A549 (cell line): ENCODE results near the gene TMEM14A. TPM values are rescaled to one million over a fixed set of nuclear protein-coding genes. Genes with fewer than 3 reads are reported as not detected.
"Not testable (repeated sequence)": the region's sequence is repeated elsewhere in the genome, so short reads cannot be mapped to it uniquely, and the experiment has no call there.

ENCODE experiments used
- ATAC-seq, 2 experiments: fragments of 200-7000 bp in 1 of 2; fragments of >200 bp in 1 of 2; cut with Nextera tagmentation in 1 of 2; cut with Tn5 transposase in 1 of 2; 3 replicates each; pipeline versions ENCODE4 v1.8.0 to v1.9.1; 2018 to 2020; ENCODE audit warnings: mild to moderate bottlenecking in 1 of 2, moderate library complexity in 1 of 2
- CTCF ChIA-PET: fragments of 300-600 bp; sonication (Branson Sonifier 250); formaldehyde crosslinking; extraction: SDS; loops from one replicate; lab custom pipeline; 2021; ENCODE audit warnings: antibody characterized with exemption, inconsistent platforms; lab: Yijun Ruan, JAX
- POLR2A ChIA-PET: fragments of 350-600 bp; formaldehyde crosslinking; extraction: SDS; loops from one replicate; lab custom pipeline; 2021; ENCODE audit warnings: antibody characterized with exemption, inconsistent platforms; lab: Yijun Ruan, JAX
- DNase-seq, 2 experiments: peaks; one replicate each; pipeline versions ENCODE4 v3.0.0 to v3.0.0-alpha.2; 2011 to 2016; ENCODE audit warnings: low read depth in 1 of 2, low spot score in 1 of 2
- FAIRE-seq: peaks from 2 replicates; lab custom pipeline; 2011; peaks lifted over from hg19 to GRCh38; lab: Jason Lieb, UNC
- H3K27ac ChIP-seq, 2 experiments: fragments of >200 bp; sonication (Bioruptor Twin); formaldehyde crosslinking; 3 replicates each; pipeline ENCODE4 v1.5.1; 2016 to 2017
- H3K4me1 ChIP-seq: fragments of >200 bp; sonication (Bioruptor Twin); formaldehyde crosslinking; 3 replicates; pipeline ENCODE4 v1.6.1; 2016
- H3K4me2 ChIP-seq: fragments of >200 bp; sonication (Bioruptor Twin); formaldehyde crosslinking; 3 replicates; pipeline ENCODE4 v1.6.1; 2016
- H3K4me3 ChIP-seq: fragments of >200 bp; sonication (Bioruptor Twin); formaldehyde crosslinking; 3 replicates; pipeline ENCODE4 v1.5.1; 2016
- H3K9me3 ChIP-seq: fragments of >200 bp; sonication (Bioruptor Twin); formaldehyde crosslinking; 3 replicates; pipeline ENCODE4 v1.6.1; 2016
- CHD2 ChIP-seq: fragments of 150-350 bp; IDR thresholded peaks from 2 replicates; pipeline ENCODE4 v1.6.1; 2014; ENCODE audit warnings: low read length; ENCODE audit not compliant: partially characterized antibody
- CHD4 ChIP-seq: fragments of 200-600 bp; sonication (generic); IDR thresholded peaks from 2 replicates; pipeline ENCODE4 v1.6.1; 2016; ENCODE audit warnings: antibody characterized with exemption, mild to moderate bottlenecking, borderline replicate concordance
- ESRRA ChIP-seq: fragments of 150-350 bp; IDR thresholded peaks from 2 replicates; pipeline ENCODE4 v1.6.1; 2014; ENCODE audit warnings: mild to moderate bottlenecking, low read length, borderline replicate concordance
- FOSB ChIP-seq: fragments of 250-450 bp; sonication (Bioruptor Pico); IDR thresholded peaks from 2 replicates; pipeline ENCODE4 v1.5.0; 2020; ENCODE audit warnings: mild to moderate bottlenecking, moderate library complexity
- HOXB13 ChIP-seq: fragments of 250-450 bp; sonication (Bioruptor Pico); IDR thresholded peaks from 2 replicates; pipeline ENCODE4 v1.5.0; 2020; ENCODE audit warnings: low read depth, mild to moderate bottlenecking, moderate library complexity
- KDM1A ChIP-seq: fragments of 200-600 bp; sonication (generic); IDR thresholded peaks from 2 replicates; pipeline ENCODE4 v1.6.1; 2016; ENCODE audit warnings: low read depth, mild to moderate bottlenecking
- NR3C1 ChIP-seq: fragments of >200 bp; sonication (Bioruptor Twin); formaldehyde crosslinking; IDR thresholded peaks from 3 replicates; pipeline ENCODE4 v1.6.1; 2017
- PHF8 ChIP-seq: fragments of 200-600 bp; sonication (generic); IDR thresholded peaks from 2 replicates; pipeline ENCODE4 v1.6.1; 2016; ENCODE audit warnings: low read depth, mild to moderate bottlenecking, antibody characterized with exemption, moderate library complexity, borderline replicate concordance
- POLR2A ChIP-seq: IDR thresholded peaks from 2 replicates; pipeline ENCODE4 v1.6.1; 2012; ENCODE audit warnings: mild to moderate bottlenecking, low read length
- POLR2AphosphoS2 ChIP-seq: conservative IDR thresholded peaks from 2 replicates; pipeline ENCODE4 v1.6.1; 2012; ENCODE audit warnings: low read length, improper control_type of control experiment, inconsistent platforms
- RCOR1 ChIP-seq: fragments of 150-350 bp; IDR thresholded peaks from 2 replicates; pipeline ENCODE4 v1.6.1; 2014; ENCODE audit warnings: antibody characterized with exemption, low read length, low read depth
- RNF2 ChIP-seq: fragments of 200-600 bp; sonication (generic); IDR thresholded peaks from 2 replicates; pipeline ENCODE4 v1.6.1; 2016; ENCODE audit warnings: low read depth, mild to moderate bottlenecking, antibody characterized with exemption, moderate library complexity, borderline replicate concordance
- TP53 ChIP-seq: fragments of 250-450 bp; sonication (Bioruptor Pico); IDR thresholded peaks from 2 replicates; pipeline ENCODE4 v1.5.0; 2021; ENCODE audit warnings: mild to moderate bottlenecking, moderate library complexity
- ZC3H11A ChIP-seq: fragments of 450-650 bp; IDR thresholded peaks from 2 replicates; pipeline ENCODE4 v1.6.1; 2014; ENCODE audit warnings: antibody characterized with exemption, mild to moderate bottlenecking
- ZFP36 ChIP-seq: fragments of 450-650 bp; IDR thresholded peaks from 2 replicates; pipeline ENCODE4 v1.6.1; 2014; ENCODE audit warnings: borderline replicate concordance; ENCODE audit not compliant: partially characterized antibody
- WGBS: methylation state at CpG from one replicate; pipeline ENCODE4 v1.1.6; 2017; ENCODE audit errors: missing lambda C conversion rate; 5-methylcytosine and 5-hydroxymethylcytosine counted together
- polyA plus RNA-seq, 4 experiments: library from polyadenylated mRNA; depleted of rRNA in 3 of 4; stranded (reverse); fragments of >200 nt; fragmentation: RNase III in 1 of 4; extraction: RNeasy Plus Mini Kit Qiagen cat#74134 plus additional on column Dnase treatment in 1 of 4; gene quantifications; 2 replicates in 3 of 4; 3 replicates in 1 of 4; pipeline ENCODE4 v1.2.3, GENCODE V29; 2011 to 2017
- TF ChIP-seq, protein P1 (sequence below): fragments of 250-450 bp; sonication (Bioruptor Pico); IDR thresholded peaks from 2 replicates; pipeline ENCODE4 v1.5.0; 2020; ENCODE audit warnings: low read depth, mild to moderate bottlenecking, moderate library complexity
- TF ChIP-seq, protein P2 (sequence below): IDR thresholded peaks from 2 replicates; pipeline ENCODE4 v1.6.1; 2012; ENCODE audit warnings: low read depth, borderline replicate concordance
- TF ChIP-seq, protein P3 (sequence below): fragments of 250-450 bp; sonication (Bioruptor Pico); IDR thresholded peaks from 2 replicates; pipeline ENCODE4 v1.5.0; 2021; ENCODE audit warnings: mild to moderate bottlenecking, moderate library complexity, borderline replicate concordance

TMEM14A gene
- polyA plus RNA-seq, 2 of the 4 experiments (the other 2 are of a cell fraction): 53.4 to 63.8 TPM

DNA sequence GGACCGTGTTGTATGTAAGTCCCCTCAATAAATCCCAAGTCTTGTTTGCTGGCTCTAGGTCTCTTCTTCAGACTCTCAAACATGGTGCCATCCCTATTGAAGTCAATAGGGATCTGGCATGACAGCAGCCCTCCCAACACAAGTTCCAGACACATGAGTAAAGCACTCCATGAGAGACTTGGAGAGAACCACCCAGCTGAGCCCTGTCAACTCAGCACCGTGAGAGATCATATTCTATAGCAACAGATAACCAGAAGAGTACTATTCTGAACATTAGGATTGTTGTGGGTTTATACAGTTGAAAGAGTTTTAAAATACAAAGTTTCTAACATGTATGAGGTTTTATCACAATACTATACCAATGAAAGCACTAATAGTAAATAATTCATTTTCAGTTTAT is 23.5 kb downstream of the TMEM14A start:
- no peak for ATAC-seq
- WGBS: 93% methylated on average over 2 of the region's 2 CpGs
- Histone ChIP-seq H3K4me1 (no peaks in the 10 kb centered on the region), H3K4me3 (no peak overlapping the region), H3K27ac (no peak overlapping the region), H3K4me2 (no peak overlapping the region), H3K9me3 (no peaks in the 10 kb centered on the region)
- ChIA-PET CTCF (no interaction called here), POLR2A (no interaction called here)
- no peak for DNase-seq
- TF ChIP-seq, protein P1, sequence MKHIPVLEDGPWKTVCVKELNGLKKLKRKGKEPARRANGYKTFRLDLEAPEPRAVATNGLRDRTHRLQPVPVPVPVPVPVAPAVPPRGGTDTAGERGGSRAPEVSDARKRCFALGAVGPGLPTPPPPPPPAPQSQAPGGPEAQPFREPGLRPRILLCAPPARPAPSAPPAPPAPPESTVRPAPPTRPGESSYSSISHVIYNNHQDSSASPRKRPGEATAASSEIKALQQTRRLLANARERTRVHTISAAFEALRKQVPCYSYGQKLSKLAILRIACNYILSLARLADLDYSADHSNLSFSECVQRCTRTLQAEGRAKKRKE (CRISPR knock-in tag): no peak
- TF ChIP-seq POLR2AphosphoS2 (no peak), POLR2A (no peak), NR3C1 (no peak)
- TF ChIP-seq, protein P2, sequence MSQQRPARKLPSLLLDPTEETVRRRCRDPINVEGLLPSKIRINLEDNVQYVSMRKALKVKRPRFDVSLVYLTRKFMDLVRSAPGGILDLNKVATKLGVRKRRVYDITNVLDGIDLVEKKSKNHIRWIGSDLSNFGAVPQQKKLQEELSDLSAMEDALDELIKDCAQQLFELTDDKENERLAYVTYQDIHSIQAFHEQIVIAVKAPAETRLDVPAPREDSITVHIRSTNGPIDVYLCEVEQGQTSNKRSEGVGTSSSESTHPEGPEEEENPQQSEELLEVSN: no peak
- no peak for FAIRE-seq

DNA sequence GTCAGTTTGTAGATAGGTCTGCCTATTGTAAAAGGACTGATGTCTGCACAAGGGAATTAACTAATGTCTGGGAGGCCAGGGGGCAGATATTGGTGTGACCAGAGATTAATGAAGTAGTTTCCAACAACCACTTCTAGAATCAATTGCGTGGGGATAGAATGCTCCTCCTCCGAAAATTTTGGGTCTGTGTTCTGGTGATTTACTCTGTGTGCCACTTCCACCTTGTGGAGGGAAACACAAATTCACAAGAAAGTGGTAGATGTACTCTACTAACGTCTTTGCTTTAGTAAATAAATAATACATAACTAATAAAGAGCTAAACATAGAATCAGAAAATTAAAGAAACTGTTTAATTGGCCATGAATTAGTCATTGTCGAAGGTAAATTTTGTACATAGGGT is 25.5 kb downstream of the TMEM14A start:
- no peak overlapping the region for H3K4me3 ChIP-seq
- H3K9me3 ChIP-seq: no peaks in the 10 kb centered on the region
- no peak for ATAC-seq
- H3K4me1 ChIP-seq: no peaks in the 10 kb centered on the region
- POLR2A ChIA-PET: no interaction called here
- FAIRE-seq: no peak
- TF ChIP-seq RCOR1: no peak
- TF ChIP-seq, all 56 proteins: peak for 0
- Histone ChIP-seq H3K27ac (no peak overlapping the region), H3K4me2 (no peak overlapping the region)
- 58% methylated on average over 4 of the region's 4 CpGs for WGBS
- CTCF ChIA-PET: interaction anchor here (0.8 kb wide), 1 partner anchor 12 kb away, joined by 3 read pairs; no protein-coding TSS in a partner anchor
- no peak for DNase-seq

DNA sequence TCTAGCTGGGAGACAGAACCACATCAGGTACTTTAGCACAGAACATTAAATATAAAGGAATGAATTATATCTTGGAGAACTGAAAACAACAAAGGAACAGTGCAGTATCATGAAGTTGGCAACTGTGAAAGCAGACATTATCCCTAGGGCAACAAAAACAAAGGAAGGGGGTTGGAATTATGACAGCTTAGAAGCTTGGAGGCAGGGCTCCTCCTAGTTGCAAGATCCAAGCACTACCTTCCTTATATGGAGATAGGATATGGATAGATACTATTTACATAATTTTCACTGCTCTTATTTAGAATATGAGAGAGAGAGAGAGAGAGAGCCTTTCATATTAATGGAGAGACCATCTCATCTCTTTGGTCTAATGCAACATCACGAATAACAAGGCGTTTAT is 27.0 kb downstream of the TMEM14A start:
- TF ChIP-seq, protein P1 (CRISPR knock-in tag): no peak
- TF ChIP-seq CHD4: no peak
- TF ChIP-seq POLR2AphosphoS2: no peak
- TF ChIP-seq RNF2: no peak
- TF ChIP-seq ZFP36: no peak
- TF ChIP-seq CHD2: no peak
- Histone ChIP-seq H3K4me2 (no peak overlapping the region), H3K4me3 (no peak overlapping the region), H3K4me1 (no peaks in the 10 kb centered on the region), H3K9me3 (no peaks in the 10 kb centered on the region), H3K27ac (no peak overlapping the region)
- POLR2A ChIA-PET: no interaction called here
- DNase-seq (peak in 1 of 2 experiments; percentile 5), ATAC-seq (no peak; a peak in 1 of 6 replicates), FAIRE-seq (no peak)
- WGBS: 91% methylated on average over 2 of the region's 2 CpGs
- CTCF ChIA-PET: interaction anchor here (1.1 kb wide), 1 partner anchor 19 kb away, joined by 3 read pairs; no protein-coding TSS in a partner anchor

DNA sequence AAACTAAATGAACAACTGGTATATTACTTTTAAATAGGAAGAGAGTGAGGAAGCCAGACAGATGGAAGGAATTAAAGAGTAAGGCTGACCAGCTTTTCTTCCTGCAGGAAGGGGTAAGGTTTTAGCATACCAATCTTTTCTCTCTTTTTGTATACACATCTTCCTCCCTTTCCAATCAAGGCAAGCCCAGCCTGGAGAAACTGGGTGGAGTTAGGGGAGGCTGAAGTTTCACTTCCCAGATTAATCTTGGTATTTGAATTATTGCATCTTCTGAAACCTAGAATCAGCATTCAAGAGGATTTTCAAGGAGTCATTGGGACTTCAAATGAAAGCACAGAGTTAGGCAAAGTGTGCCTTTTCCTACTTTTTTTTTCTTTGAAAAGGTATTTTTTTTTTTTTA is 33.1 kb downstream of the TMEM14A start:
- no peaks in the 10 kb centered on the region for H3K4me1 ChIP-seq
- H3K9me3 ChIP-seq: no peaks in the 10 kb centered on the region
- ATAC-seq (no peak), FAIRE-seq (no peak), DNase-seq (no peak)
- H3K4me3 ChIP-seq: no peak overlapping the region
- no peak overlapping the region for H3K4me2 ChIP-seq
- no peak for TF ChIP-seq HOXB13 (CRISPR knock-in tag)
- no peak for TF ChIP-seq FOSB
- TF ChIP-seq KDM1A: no peak
- no peak for TF ChIP-seq ZFP36
- no peak for TF ChIP-seq ZC3H11A
- no peak for TF ChIP-seq PHF8
- TF ChIP-seq ESRRA: no peak
- TF ChIP-seq, protein P3, sequence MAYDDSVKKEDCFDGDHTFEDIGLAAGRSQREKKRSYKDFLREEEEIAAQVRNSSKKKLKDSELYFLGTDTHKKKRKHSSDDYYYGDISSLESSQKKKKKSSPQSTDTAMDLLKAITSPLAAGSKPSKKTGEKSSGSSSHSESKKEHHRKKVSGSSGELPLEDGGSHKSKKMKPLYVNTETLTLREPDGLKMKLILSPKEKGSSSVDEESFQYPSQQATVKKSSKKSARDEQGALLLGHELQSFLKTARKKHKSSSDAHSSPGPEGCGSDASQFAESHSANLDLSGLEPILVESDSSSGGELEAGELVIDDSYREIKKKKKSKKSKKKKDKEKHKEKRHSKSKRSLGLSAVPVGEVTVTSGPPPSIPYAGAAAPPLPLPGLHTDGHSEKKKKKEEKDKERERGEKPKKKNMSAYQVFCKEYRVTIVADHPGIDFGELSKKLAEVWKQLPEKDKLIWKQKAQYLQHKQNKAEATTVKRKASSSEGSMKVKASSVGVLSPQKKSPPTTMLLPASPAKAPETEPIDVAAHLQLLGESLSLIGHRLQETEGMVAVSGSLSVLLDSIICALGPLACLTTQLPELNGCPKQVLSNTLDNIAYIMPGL (CRISPR knock-in tag): no peak
- no peak for TF ChIP-seq TP53 (CRISPR knock-in tag)
- no peak overlapping the region for H3K27ac ChIP-seq
- ChIA-PET POLR2A (no interaction called here), CTCF (interaction anchor here (1.2 kb wide), 1 partner anchor 18 kb away, joined by 3 read pairs; no protein-coding TSS in a partner anchor)

DNA sequence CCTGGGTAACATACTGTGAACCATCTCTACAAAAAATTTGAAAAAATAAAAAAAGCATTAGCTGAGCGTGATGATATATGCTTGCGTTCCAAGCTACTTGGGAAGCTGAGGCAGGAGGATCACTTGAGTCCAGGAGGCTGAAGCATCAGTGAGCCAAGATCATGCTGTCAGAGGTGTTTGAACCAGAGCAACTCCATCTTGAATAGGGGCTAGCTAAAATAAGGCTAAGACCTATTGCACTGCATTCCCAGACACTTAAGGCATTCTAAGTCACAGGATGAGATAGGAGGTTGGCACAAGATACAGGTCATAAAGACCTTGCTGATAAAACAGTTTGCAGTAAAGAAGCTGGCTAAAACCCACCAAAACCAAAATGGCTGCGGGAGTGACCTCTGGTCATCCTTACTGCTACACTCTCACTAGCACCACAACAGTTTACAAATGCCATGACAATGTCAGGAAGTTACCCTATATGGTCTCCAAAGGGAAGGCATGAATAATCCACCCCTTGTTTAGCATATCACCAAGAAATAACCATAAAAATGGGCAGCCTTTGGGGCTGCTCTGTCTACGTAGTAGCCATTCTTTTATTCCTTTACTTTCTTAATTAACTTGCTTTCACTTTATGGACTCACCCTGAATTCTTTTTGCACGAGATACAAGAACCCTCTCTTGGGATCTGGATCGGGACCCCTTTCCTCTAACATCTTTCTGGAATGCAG is 34.0 kb downstream of the TMEM14A start:
- 74% methylated on average over 6 of the region's 6 CpGs for WGBS
- FAIRE-seq, H3K9me3 ChIP-seq, H3K4me3 ChIP-seq, DNase-seq, H3K4me2 ChIP-seq, POLR2A ChIA-PET, H3K4me1 ChIP-seq, ATAC-seq, CTCF ChIA-PET, H3K27ac ChIP-seq: not testable (repeated sequence)
